ENCODE data around the gene GNG7. TPM values are rescaled to one million over a fixed set of nuclear protein-coding genes. Genes with fewer than 3 reads are reported as not detected.

Gene GNG7
- total RNA-seq, 1 donor from 2014 or later, result 1.8 TPM

GRCh38 chr19:2549701-2550191 is 152.7 kb downstream of the GNG7 start:
- peaks cover 18% of the 10 kb centered on the region for H3K4me1 Mint-ChIP-seq (ENCODE audit: low read depth, unreplicated experiment)
- H3K27ac ChIP-seq (ENCODE audit: low read depth, low read length), result peak overlapping the region; percentile 57
- peak overlapping the region; percentile 58 for H3K4me2 ChIP-seq (ENCODE audit: low read length)
- peak overlapping the region; percentile 65 for H2AFZ ChIP-seq (ENCODE audit: low read depth, low read length)
- peak overlapping the region; percentile 88 for H3K27ac Mint-ChIP-seq (ENCODE audit: unreplicated experiment)
- peaks cover 2% of the 10 kb centered on the region for H3K9me3 Mint-ChIP-seq (ENCODE audit: unreplicated experiment)
- no peaks in the 10 kb centered on the region for H3K27me3 ChIP-seq (ENCODE audit: insufficient read depth, low read length)
- no peak overlapping the region for H3K4me3 Mint-ChIP-seq (ENCODE audit: unreplicated experiment)
- DNase-seq (ENCODE audit: low read depth) (peak; percentile 98), FAIRE-seq (peak; percentile 97)
- peaks cover 22% of the 10 kb centered on the region for H3K4me1 ChIP-seq (ENCODE audit: insufficient read depth, low read length)
- peak overlapping the region; percentile 38 for H3K9ac ChIP-seq (ENCODE audit: low read length)
- no peaks in the 10 kb centered on the region for H3K79me2 ChIP-seq (ENCODE audit: insufficient read depth, low read length)
- no peaks in the 10 kb centered on the region for H3K27me3 Mint-ChIP-seq (ENCODE audit: low read depth, unreplicated experiment)
- no peaks in the 10 kb centered on the region for H4K20me1 ChIP-seq (ENCODE audit: insufficient read depth, low read length)
- TF ChIP-seq EZH2 (IDR thresholded peaks at IDR 0.05; ENCODE audit: insufficient read depth, low read length) (no peak), CTCF (IDR thresholded peaks at IDR 0.05; ENCODE audit: insufficient read depth, low read depth, low read length) (no peak)
- no peaks in the 10 kb centered on the region for H3K36me3 Mint-ChIP-seq (ENCODE audit: low read depth, unreplicated experiment)
- H3K4me3 ChIP-seq (ENCODE audit: insufficient read depth, low read depth, low read length), result no peak overlapping the region
- H3K36me3 ChIP-seq (ENCODE audit: insufficient read depth, low read length), result no peaks in the 10 kb centered on the region
- H3K9me3 ChIP-seq (ENCODE audit: insufficient read depth, low read depth, low read length), result no peaks in the 10 kb centered on the region

GRCh38 chr19:2548966-2549365 is 153.5 kb downstream of the GNG7 start:
- Mint-ChIP-seq H3K4me1 (ENCODE audit: low read depth, unreplicated experiment) (peaks cover 19% of the 10 kb centered on the region), H3K27ac (ENCODE audit: unreplicated experiment) (peak overlapping the region; percentile 69), H3K36me3 (ENCODE audit: low read depth, unreplicated experiment) (no peaks in the 10 kb centered on the region), H3K9me3 (ENCODE audit: unreplicated experiment) (peaks cover 2% of the 10 kb centered on the region), H3K4me3 (ENCODE audit: unreplicated experiment) (no peak overlapping the region), H3K27me3 (ENCODE audit: low read depth, unreplicated experiment) (no peaks in the 10 kb centered on the region)
- no peak for DNase-seq (ENCODE audit: low read depth)
- no peaks in the 10 kb centered on the region for H3K27me3 ChIP-seq (ENCODE audit: insufficient read depth, low read length)
- TF ChIP-seq CTCF (IDR thresholded peaks at IDR 0.05; ENCODE audit: insufficient read depth, low read depth, low read length), result no peak
- TF ChIP-seq EZH2 (IDR thresholded peaks at IDR 0.05; ENCODE audit: insufficient read depth, low read length), result no peak
- H4K20me1 ChIP-seq (ENCODE audit: insufficient read depth, low read length), result no peaks in the 10 kb centered on the region
- FAIRE-seq, result no peak
- no peaks in the 10 kb centered on the region for H3K36me3 ChIP-seq (ENCODE audit: insufficient read depth, low read length)
- H3K4me2 ChIP-seq (ENCODE audit: low read length), result no peak overlapping the region
- H3K9me3 ChIP-seq (ENCODE audit: insufficient read depth, low read depth, low read length), result no peaks in the 10 kb centered on the region
- no peaks in the 10 kb centered on the region for H3K79me2 ChIP-seq (ENCODE audit: insufficient read depth, low read length)
- H3K9ac ChIP-seq (ENCODE audit: low read length), result no peak overlapping the region
- H3K27ac ChIP-seq (ENCODE audit: low read depth, low read length), result no peak overlapping the region
- no peak overlapping the region for H3K4me3 ChIP-seq (ENCODE audit: insufficient read depth, low read depth, low read length)
- no peak overlapping the region for H2AFZ ChIP-seq (ENCODE audit: low read depth, low read length)
- peaks cover 27% of the 10 kb centered on the region for H3K4me1 ChIP-seq (ENCODE audit: insufficient read depth, low read length)

DNA sequence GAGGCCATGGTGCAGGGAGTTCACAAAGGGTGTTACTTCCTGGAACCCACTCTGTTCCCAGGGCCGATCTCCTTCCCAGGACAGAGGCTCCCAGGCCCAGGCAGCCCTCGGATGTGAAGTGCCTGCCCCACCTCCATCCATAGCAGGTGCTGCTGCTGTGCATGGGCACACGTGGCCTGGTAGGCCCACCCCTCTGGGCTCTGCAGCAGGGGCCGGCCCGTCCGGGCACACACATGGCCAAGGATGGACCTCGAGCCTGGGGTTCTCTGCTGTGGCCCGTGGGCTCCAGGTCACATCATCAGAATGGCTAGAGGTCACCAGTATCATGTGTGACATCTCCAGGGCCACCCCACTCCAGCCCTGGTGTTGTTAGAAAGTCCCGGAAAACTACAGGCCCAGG is 154.8 kb downstream of the GNG7 start:
- no peak overlapping the region for H3K27ac Mint-ChIP-seq (ENCODE audit: unreplicated experiment)
- H3K27me3 Mint-ChIP-seq (ENCODE audit: low read depth, unreplicated experiment), result no peaks in the 10 kb centered on the region
- no peak for TF ChIP-seq CTCF (IDR thresholded peaks at IDR 0.05; ENCODE audit: insufficient read depth, low read depth, low read length)
- no peak for TF ChIP-seq EZH2 (IDR thresholded peaks at IDR 0.05; ENCODE audit: insufficient read depth, low read length)
- DNase-seq (ENCODE audit: low read depth), result no peak
- Histone ChIP-seq H3K27me3 (ENCODE audit: insufficient read depth, low read length) (no peaks in the 10 kb centered on the region), H3K9ac (ENCODE audit: low read length) (no peak overlapping the region), H3K4me2 (ENCODE audit: low read length) (no peak overlapping the region), H4K20me1 (ENCODE audit: insufficient read depth, low read length) (no peaks in the 10 kb centered on the region), H3K9me3 (ENCODE audit: insufficient read depth, low read depth, low read length) (no peaks in the 10 kb centered on the region), H3K4me1 (ENCODE audit: insufficient read depth, low read length) (peaks cover 37% of the 10 kb centered on the region), H3K36me3 (ENCODE audit: insufficient read depth, low read length) (no peaks in the 10 kb centered on the region), H2AFZ (ENCODE audit: low read depth, low read length) (no peak overlapping the region), H3K79me2 (ENCODE audit: insufficient read depth, low read length) (no peaks in the 10 kb centered on the region), H3K4me3 (ENCODE audit: insufficient read depth, low read depth, low read length) (no peak overlapping the region), H3K27ac (ENCODE audit: low read depth, low read length) (no peak overlapping the region)
- H3K36me3 Mint-ChIP-seq (ENCODE audit: low read depth, unreplicated experiment), result no peaks in the 10 kb centered on the region
- H3K4me3 Mint-ChIP-seq (ENCODE audit: unreplicated experiment), result no peak overlapping the region
- H3K4me1 Mint-ChIP-seq (ENCODE audit: low read depth, unreplicated experiment), result peaks cover 21% of the 10 kb centered on the region
- peaks cover 2% of the 10 kb centered on the region for H3K9me3 Mint-ChIP-seq (ENCODE audit: unreplicated experiment)
- no peak for FAIRE-seq

All from astrocyte (in vitro differentiated cells and primary cell).